ENCODE measurements around the gene SMG6. TPM values are rescaled to one million over a fixed set of nuclear protein-coding genes. Genes with fewer than 3 reads are reported as not detected.

The SMG6 gene
- total and polyA plus RNA-seq, 2 of the 13 experiments (the other 11 are each of a cell fraction or from before 2014, with no cell fraction given), result 4.6 to 14.6 TPM

- TF ChIP-seq ZNF766 (CRISPR knock-in tag; IDR thresholded peaks at IDR 0.05; ENCODE audit: borderline replicate concordance) (peak; percentile 72; the same call in 1 of the 2 replicates), RBFOX2 (IDR thresholded peaks at IDR 0.05; ENCODE audit: low read depth, low read length) (peak; percentile 94), ZSCAN31 (CRISPR knock-in tag; IDR thresholded peaks at IDR 0.05; ENCODE audit: low read depth) (peak; percentile 96), MBNL3 (CRISPR knock-in tag; conservative IDR thresholded peaks at IDR 0.05) (no peak), ELF4 (CRISPR knock-in tag; IDR thresholded peaks at IDR 0.05; ENCODE audit: borderline replicate concordance) (no peak), ZNF143 (CRISPR knock-in tag; IDR thresholded peaks at IDR 0.05) (peak; percentile 61; the same call in 1 of the 2 replicates), KAT7 (CRISPR knock-in tag; IDR thresholded peaks at IDR 0.05; ENCODE audit: borderline replicate concordance) (peak; percentile 84), ZNF598 (CRISPR knock-in tag; IDR thresholded peaks at IDR 0.05; ENCODE audit: borderline replicate concordance) (peak; percentile 16; the same call in 1 of the 2 replicates), NFAT5 (CRISPR knock-in tag; IDR thresholded peaks at IDR 0.05) (no peak), ZNF83 (CRISPR knock-in tag; IDR thresholded peaks at IDR 0.05; ENCODE audit: borderline replicate concordance) (no peak), NPAS2 (CRISPR knock-in tag; IDR thresholded peaks at IDR 0.05; ENCODE audit: borderline replicate concordance) (no peak), ZC3H13 (CRISPR knock-in tag; IDR thresholded peaks at IDR 0.05) (peak; percentile 78; the same call in 1 of the 2 replicates), SUZ12 (IDR thresholded peaks at IDR 0.05; ENCODE audit: low read depth, low read length) (no peak), RFX3 (CRISPR knock-in tag; IDR thresholded peaks at IDR 0.05) (peak; percentile 98), ADNP (CRISPR knock-in tag; IDR thresholded peaks at IDR 0.05) (no peak), RFX1 (IDR thresholded peaks at IDR 0.05) (peak; percentile 96), SMAD3 (CRISPR knock-in tag; IDR thresholded peaks at IDR 0.05) (no peak), ISX (CRISPR knock-in tag; conservative IDR thresholded peaks at IDR 0.05) (no peak), TRIM22 (IDR thresholded peaks at IDR 0.05) (no peak)
- TF ChIP-seq, protein P1, sequence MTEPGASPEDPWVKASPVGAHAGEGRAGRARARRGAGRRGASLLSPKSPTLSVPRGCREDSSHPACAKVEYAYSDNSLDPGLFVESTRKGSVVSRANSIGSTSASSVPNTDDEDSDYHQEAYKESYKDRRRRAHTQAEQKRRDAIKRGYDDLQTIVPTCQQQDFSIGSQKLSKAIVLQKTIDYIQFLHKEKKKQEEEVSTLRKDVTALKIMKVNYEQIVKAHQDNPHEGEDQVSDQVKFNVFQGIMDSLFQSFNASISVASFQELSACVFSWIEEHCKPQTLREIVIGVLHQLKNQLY (CRISPR knock-in tag; IDR thresholded peaks at IDR 0.05), result no peak
- TF ChIP-seq, protein P2, sequence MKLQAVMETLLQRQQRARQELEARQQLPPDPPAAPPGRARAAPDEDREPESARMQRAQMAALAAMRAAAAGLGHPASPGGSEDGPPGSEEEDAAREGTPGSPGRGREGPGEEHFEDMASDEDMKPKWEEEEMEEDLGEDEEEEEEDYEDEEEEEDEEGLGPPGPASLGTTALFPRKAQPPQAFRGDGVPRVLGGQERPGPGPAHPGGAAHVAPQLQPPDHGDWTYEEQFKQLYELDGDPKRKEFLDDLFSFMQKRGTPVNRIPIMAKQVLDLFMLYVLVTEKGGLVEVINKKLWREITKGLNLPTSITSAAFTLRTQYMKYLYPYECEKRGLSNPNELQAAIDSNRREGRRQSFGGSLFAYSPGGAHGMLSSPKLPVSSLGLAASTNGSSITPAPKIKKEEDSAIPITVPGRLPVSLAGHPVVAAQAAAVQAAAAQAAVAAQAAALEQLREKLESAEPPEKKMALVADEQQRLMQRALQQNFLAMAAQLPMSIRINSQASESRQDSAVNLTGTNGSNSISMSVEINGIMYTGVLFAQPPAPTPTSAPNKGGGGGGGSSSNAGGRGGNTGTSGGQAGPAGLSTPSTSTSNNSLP (IDR thresholded peaks at IDR 0.05; ENCODE audit: low read depth, low read length), result no peak
These were observed 261.8 kb downstream of the SMG6 start, which contains the start of gene OVCA2 (continued) for GRCh38 chr17:2041561-2042389.

All from HepG2 (cell line).